Suppressor macrophage treated with lipopolysaccharide for 4 hours (primary cell): ENCODE measurements around the gene CRB1.

Experiments used
- DNase-seq: peaks from one replicate; pipeline ENCODE4 v3.0.0-alpha.2; 2020

CRB1 gene

GRCh38 chr1:197351821-197352440 is 83.9 kb downstream of the CRB1 start:
- DNase-seq = no peak

- no peak for DNase-seq
Measured at GRCh38 chr1:197355248-197355995, 87.4 kb downstream of the CRB1 start.

- peak; percentile 61 for DNase-seq
Measured at GRCh38 chr1:197356723-197357533, 88.9 kb downstream of the CRB1 start.

- DNase-seq = no peak
Measured at GRCh38 chr1:197358959-197359358, 90.9 kb downstream of the CRB1 start.

- DNase-seq = no peak
Measured at GRCh38 chr1:197360068-197360467, 92.0 kb downstream of the CRB1 start.

GRCh38 chr1:197362871-197363270 is 94.8 kb downstream of the CRB1 start:
- no peak for DNase-seq

GRCh38 chr1:197363855-197364254 is 95.8 kb downstream of the CRB1 start:
- DNase-seq = no peak

GRCh38 chr1:197366996-197367395 is 98.9 kb downstream of the CRB1 start:
- DNase-seq = no peak

- DNase-seq = no peak
Measured at GRCh38 chr1:197367627-197368026, 99.6 kb downstream of the CRB1 start.

- DNase-seq = peak; percentile 1
Measured at GRCh38 chr1:197374428-197374827, 106.4 kb downstream of the CRB1 start.

GRCh38 chr1:197384471-197384870 is 116.4 kb downstream of the CRB1 start:
- DNase-seq = no peak

GRCh38 chr1:197388801-197389200 is 120.7 kb downstream of the CRB1 start:
- DNase-seq = no peak

GRCh38 chr1:197390856-197391255 is 122.8 kb downstream of the CRB1 start:
- no peak for DNase-seq

GRCh38 chr1:197391303-197392226 is 123.5 kb downstream of the CRB1 start:
- no peak for DNase-seq

GRCh38 chr1:197392541-197392940 is 124.5 kb downstream of the CRB1 start:
- no peak for DNase-seq

- no peak for DNase-seq
Measured at GRCh38 chr1:197393105-197393504, 125.1 kb downstream of the CRB1 start.

GRCh38 chr1:197393772-197394171 is 125.7 kb downstream of the CRB1 start:
- DNase-seq = no peak

GRCh38 chr1:197394831-197395608 is 127.0 kb downstream of the CRB1 start:
- no peak for DNase-seq

- DNase-seq = no peak
Measured at GRCh38 chr1:197397895-197398294, 129.8 kb downstream of the CRB1 start.

- DNase-seq = peak; percentile 53
Measured at GRCh38 chr1:197399755-197400521, 131.9 kb downstream of the CRB1 start.

- DNase-seq = no peak
Measured at GRCh38 chr1:197400522-197400902, 132.5 kb downstream of the CRB1 start.
